T-helper 2 cell (primary cell): ENCODE measurements around the gene DDX49.
"Not testable (repeated sequence)": the region's sequence is repeated elsewhere in the genome, so short reads cannot be mapped to it uniquely, and the experiment has no call there.

Experiments
- DNase-seq, 5 experiments: peaks; one replicate each; pipeline versions ENCODE4 v3.0.0 to v3.0.0-alpha.2; 2012 to 2022

The DDX49 gene

DNA sequence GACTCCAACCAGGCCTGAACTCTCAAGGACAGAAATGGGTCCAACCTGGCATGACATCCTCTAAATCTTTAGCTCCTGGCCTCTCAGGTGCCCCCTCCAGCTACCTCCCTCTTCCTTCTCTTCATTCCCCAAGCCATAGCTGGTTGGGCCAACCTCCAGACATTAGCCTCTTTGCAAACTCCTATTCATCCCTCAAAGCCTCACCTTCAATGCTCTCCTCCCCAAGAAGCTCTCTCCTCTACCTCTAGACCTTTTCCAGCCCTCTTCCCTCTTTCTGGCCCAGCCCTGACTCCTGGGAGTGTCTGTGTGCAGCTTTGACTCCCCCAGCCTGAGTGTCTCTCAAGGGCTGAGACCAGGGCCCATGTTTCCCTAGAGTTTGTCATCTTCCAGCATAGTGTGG, 26.8 kb downstream of the DDX49 start:
- no peak for DNase-seq

- DNase-seq, result no peak
Observed at GRCh38 chr19:18946918-18947317, 27.4 kb downstream of the DDX49 start.

- no peak for DNase-seq
Observed at GRCh38 chr19:18948075-18948975, 28.8 kb downstream of the DDX49 start.

GRCh38 chr19:18948976-18949356, 29.5 kb downstream of the DDX49 start:
- DNase-seq, result no peak

- no peak for DNase-seq
Observed at GRCh38 chr19:18949858-18950257, 30.3 kb downstream of the DDX49 start.

DNA sequence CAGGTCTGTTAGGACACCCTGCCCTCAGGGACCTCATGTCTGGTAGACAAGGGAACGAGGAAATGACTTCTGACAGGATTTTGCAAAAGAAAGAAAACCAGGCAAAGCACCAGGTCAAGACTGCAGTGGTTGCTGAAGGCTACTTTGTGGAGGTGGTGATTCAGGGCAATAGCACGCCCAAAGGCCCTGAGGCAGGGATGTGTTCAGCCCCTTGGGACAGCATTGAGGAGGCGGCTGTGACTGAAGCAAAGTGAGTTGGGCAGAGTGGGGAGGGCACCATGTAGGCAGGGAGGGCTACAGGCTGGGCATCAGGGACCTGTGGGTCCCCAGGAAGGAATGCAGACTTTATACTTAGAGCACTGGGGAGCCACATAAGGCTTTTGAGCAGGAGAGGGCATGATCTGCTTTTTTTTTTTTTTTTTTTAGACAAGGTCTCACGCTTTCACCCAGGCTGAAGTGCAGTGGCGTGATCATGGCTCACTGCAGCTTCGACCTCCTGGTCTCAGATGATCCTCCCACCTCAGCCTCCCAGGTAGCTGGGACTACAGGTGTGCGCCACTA, 32.3 kb downstream of the DDX49 start:
- DNase-seq, result no peak

GRCh38 chr19:18952364-18953003, 33.0 kb downstream of the DDX49 start:
- DNase-seq, result not testable (repeated sequence)

DNA sequence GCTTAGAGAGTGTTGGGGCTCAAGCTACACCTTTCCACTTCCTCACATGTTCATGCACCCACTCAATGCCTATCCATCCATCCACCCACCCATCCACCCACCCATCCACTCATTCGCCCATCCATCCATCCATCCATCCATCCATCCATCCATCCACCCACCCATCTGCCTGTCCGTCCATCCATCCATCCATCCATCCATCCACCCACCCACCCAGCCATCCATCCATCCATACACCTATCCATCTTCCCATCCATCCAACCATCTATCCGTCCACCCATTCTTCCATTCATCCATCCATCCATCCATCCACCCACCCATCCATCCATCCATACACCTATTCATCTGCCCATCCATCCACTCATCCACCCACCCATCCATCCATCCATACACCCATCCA, 34.6 kb downstream of the DDX49 start:
- no peak for DNase-seq

GRCh38 chr19:18955042-18955441, 35.5 kb downstream of the DDX49 start:
- DNase-seq, result no peak

- DNase-seq, result no peak
Observed at GRCh38 chr19:18960370-18960769, 40.9 kb downstream of the DDX49 start.

GRCh38 chr19:18961767-18962620, 42.5 kb downstream of the DDX49 start:
- DNase-seq, result peak in 1 of 5 experiments; percentile 38

DNA sequence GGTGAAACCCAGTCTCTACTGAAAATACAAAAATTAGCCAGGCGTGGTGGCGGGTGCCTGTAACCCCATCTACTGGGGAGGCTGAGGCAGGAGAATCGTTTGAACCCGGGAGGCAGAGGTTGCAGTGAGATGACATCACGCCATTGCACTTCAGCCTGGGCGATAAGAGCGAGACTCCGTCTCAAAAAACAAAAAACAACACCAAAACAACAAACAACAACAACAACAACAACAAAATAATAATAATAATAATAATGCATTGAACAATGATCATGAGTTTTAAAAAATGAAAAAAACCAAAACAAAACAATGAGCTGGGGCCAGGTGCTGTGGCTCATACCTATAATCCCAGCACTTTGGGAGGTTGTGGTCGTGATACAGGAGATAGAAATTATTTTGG, 44.6 kb downstream of the DDX49 start:
- DNase-seq, result no peak

DNA sequence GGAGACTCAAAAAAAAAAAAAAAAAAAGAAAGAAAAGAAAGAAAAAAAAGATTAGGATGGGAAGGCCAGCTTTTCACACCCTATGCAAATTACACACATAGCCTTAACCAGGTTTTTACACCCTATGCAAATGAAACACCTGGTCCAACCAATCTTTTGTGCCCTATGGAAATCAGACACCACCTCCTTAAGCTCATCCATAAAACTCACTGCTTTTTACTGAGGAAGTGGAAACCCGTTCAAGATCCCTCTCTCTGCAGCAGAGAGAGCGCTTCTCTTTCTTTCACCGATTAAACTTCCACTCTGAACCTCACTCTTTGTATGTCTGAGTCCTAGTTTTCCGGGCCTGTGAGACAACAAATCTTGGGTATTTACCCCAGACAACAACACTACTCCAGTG, 46.8 kb downstream of the DDX49 start:
- DNase-seq, result no peak

DNA sequence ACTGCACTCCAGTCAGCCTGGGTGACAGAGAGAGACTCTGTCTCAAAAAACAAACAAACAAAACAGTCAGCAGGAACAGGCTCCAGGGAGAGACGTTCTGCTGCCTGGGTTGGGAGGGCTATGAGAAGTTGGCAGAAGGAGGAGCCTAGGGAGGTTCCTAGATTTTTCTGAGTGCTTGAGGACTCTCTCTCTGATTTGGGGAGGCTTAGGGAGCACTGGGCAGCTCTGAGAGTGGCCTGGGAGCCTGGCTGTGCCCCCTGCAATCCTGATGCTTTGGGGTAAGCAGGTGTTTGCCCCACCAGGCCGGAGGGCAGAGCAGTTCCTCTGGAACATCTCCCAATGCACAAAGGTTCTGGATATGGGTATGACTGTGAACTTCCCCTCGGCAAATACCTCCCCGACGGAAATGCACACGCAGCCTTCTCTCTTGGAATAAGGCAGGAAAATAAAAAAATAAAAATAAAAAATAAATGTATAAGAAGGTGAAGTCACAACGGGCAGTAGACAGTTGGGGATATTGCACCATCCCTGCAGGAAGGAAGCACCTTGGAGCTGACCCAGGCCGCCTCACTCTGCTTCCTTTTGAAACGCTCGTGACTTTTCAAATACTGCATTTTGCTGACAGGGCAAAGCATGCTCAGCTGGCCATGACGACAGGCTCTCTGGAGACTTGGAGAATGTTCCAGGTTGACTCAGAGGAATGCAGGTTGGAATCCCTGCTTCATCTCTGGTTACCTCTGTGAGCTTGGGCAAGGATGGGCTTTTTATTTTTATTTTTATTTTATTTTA, 48.0 kb downstream of the DDX49 start:
- DNase-seq, result no peak

GRCh38 chr19:18969931-18970659, 50.6 kb downstream of the DDX49 start:
- DNase-seq, result no peak

- DNase-seq, result no peak
Observed at GRCh38 chr19:18972301-18972811, 52.8 kb downstream of the DDX49 start.

DNA sequence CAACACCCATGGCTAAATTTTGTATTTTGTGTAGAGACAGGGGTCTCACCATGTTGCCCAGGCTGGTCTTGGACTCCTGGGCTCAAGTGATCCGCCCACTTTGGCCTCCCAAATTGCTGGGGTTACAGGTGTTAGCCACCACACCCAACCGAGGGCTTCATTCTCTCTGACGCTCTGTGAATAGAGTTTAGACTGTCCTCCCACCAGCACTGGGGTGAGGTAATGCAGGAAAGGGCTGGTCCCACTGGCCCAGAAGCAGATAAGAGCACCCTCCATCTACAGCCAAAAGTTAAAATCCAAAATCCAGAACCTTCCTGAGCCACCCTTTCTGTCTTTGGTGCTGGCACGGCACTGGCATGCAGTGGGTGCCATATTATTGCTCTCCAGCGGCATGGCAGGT, 53.3 kb downstream of the DDX49 start:
- DNase-seq, result no peak

GRCh38 chr19:18975011-18975410, 55.5 kb downstream of the DDX49 start:
- DNase-seq, result no peak

- DNase-seq, result no peak
Observed at GRCh38 chr19:18975869-18976268, 56.4 kb downstream of the DDX49 start.
